Testis (tissue), 2 donors: Measurements from ENCODE around the gene PLB1.

Source experiments
- POLR2A ChIP-seq: fragments of 450-650 bp; IDR thresholded peaks from one replicate; pipeline ENCODE4 v1.6.1; 2017; ENCODE audit warnings: antibody characterized with exemption, mild to moderate bottlenecking, moderate library complexity
- TF ChIP-seq, protein P1 (sequence below), 3 experiments: fragments of 450-650 bp in 2 of 3; fragments of 200-600 bp in 1 of 3; sonication (generic) in 1 of 3; IDR thresholded peaks; one replicate each; pipeline ENCODE4 v1.5.1; 2016 to 2019; ENCODE audit warnings: antibody characterized with exemption in 3 of 3, mild to moderate bottlenecking in 2 of 3, moderate library complexity in 1 of 3

DNA sequence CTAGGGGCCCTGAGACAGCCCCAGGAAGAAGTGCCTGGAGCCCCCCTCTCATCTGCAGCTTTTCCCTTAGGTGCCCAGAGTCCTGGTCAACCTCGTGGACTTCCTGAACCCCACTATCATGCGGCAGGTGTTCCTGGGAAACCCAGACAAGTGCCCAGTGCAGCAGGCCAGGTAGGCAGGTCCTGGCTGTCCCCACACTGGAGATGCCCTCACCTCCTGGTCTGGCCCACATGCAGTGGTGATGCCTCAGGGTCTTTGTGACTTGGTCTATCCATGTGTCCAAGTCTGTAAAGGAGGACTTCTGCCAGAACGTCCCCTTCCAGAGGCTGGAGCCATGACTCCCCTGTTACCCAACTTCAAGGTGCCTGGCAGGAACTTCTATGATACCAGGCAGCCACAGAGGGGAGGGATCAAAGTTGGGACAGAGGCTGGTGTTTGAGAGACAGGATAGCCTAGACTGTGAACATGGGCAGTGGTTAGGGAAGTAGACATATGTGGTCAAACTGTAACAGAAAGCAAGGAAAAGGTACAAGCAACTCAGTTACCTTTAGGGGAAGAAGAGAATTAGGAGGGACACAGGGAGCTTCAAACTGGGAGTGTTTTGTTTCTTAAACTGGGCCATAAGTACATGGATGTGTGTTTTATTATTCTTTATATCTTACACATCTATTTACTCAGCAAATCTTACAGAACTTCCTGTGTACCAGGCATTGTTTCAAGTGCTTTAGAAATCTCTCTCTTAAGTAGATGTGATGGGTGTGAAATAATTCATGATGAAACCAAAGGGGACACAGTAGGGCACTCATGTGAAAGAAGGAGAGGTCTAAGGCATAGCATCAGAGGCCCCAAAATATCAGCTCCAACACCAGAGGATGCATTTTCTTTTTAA lies 107.1 kb downstream of the PLB1 start:
- TF ChIP-seq, protein P1, sequence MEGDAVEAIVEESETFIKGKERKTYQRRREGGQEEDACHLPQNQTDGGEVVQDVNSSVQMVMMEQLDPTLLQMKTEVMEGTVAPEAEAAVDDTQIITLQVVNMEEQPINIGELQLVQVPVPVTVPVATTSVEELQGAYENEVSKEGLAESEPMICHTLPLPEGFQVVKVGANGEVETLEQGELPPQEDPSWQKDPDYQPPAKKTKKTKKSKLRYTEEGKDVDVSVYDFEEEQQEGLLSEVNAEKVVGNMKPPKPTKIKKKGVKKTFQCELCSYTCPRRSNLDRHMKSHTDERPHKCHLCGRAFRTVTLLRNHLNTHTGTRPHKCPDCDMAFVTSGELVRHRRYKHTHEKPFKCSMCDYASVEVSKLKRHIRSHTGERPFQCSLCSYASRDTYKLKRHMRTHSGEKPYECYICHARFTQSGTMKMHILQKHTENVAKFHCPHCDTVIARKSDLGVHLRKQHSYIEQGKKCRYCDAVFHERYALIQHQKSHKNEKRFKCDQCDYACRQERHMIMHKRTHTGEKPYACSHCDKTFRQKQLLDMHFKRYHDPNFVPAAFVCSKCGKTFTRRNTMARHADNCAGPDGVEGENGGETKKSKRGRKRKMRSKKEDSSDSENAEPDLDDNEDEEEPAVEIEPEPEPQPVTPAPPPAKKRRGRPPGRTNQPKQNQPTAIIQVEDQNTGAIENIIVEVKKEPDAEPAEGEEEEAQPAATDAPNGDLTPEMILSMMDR (IDR thresholded peaks at IDR 0.05), result no peak
- TF ChIP-seq POLR2A, result no peak
